ENCODE measurements around the gene VANGL2. TPM values are rescaled to one million over a fixed set of nuclear protein-coding genes. Genes with fewer than 3 reads are reported as not detected.

The VANGL2 gene
- total RNA-seq, 1 experiment from 2014 or later, result 2.0 TPM

GRCh38 chr1:160429702-160430535 lies 29.6 kb downstream of the VANGL2 start:
- TF ChIP-seq CTCF (IDR thresholded peaks at IDR 0.05; ENCODE audit: unreplicated experiment), result no peak
- CTCF ChIA-PET, result interaction anchor here (0.7 to 2.5 kb wide), 3 partner anchors 175 to 179 kb away, joined by 3 to 23 read pairs (median 13); no protein-coding TSS in a partner anchor
- no peaks in the 10 kb centered on the region for H3K36me3 Mint-ChIP-seq (ENCODE audit: insufficient read depth, unreplicated experiment)
- no peaks in the 10 kb centered on the region for H3K4me1 Mint-ChIP-seq (ENCODE audit: low read depth, unreplicated experiment)
- H3K27ac Mint-ChIP-seq (ENCODE audit: unreplicated experiment), result no peak overlapping the region
- H3K4me3 Mint-ChIP-seq (ENCODE audit: low read depth, unreplicated experiment), result no peak overlapping the region
- DNase-seq, result no peak
- no TSS peak for BruUV-seq (replicated peaks)
- no peaks in the 10 kb centered on the region for H3K9me3 Mint-ChIP-seq (ENCODE audit: low read depth, unreplicated experiment)
- intact Hi-C loops (cut with micrococcal nuclease; ENCODE audit: unreplicated experiment), result loop anchor here (5.0 kb wide), 2 partner anchors 112 to 247 kb away; no protein-coding TSS in a partner anchor
- peaks cover 29% of the 10 kb centered on the region for H3K27me3 Mint-ChIP-seq (ENCODE audit: unreplicated experiment)

- TF ChIP-seq CTCF (IDR thresholded peaks at IDR 0.05; ENCODE audit: unreplicated experiment), result no peak
- peaks cover 29% of the 10 kb centered on the region for H3K27me3 Mint-ChIP-seq (ENCODE audit: unreplicated experiment)
- no peaks in the 10 kb centered on the region for H3K36me3 Mint-ChIP-seq (ENCODE audit: insufficient read depth, unreplicated experiment)
- intact Hi-C loops (cut with micrococcal nuclease; ENCODE audit: unreplicated experiment), result no loop called here
- DNase-seq, result no peak
- no peaks in the 10 kb centered on the region for H3K9me3 Mint-ChIP-seq (ENCODE audit: low read depth, unreplicated experiment)
- no peaks in the 10 kb centered on the region for H3K4me1 Mint-ChIP-seq (ENCODE audit: low read depth, unreplicated experiment)
- CTCF ChIA-PET, result no interaction called here
- H3K27ac Mint-ChIP-seq (ENCODE audit: unreplicated experiment), result no peak overlapping the region
- H3K4me3 Mint-ChIP-seq (ENCODE audit: low read depth, unreplicated experiment), result no peak overlapping the region
- BruUV-seq (replicated peaks), result no TSS peak
These were observed 30.6 kb downstream of the VANGL2 start for GRCh38 chr1:160431006-160431405.

GRCh38 chr1:160431571-160431970 lies 31.2 kb downstream of the VANGL2 start:
- no TSS peak for BruUV-seq (replicated peaks)
- Mint-ChIP-seq H3K27me3 (ENCODE audit: unreplicated experiment) (peaks cover 27% of the 10 kb centered on the region), H3K36me3 (ENCODE audit: insufficient read depth, unreplicated experiment) (no peaks in the 10 kb centered on the region), H3K4me1 (ENCODE audit: low read depth, unreplicated experiment) (no peaks in the 10 kb centered on the region), H3K4me3 (ENCODE audit: low read depth, unreplicated experiment) (no peak overlapping the region), H3K9me3 (ENCODE audit: low read depth, unreplicated experiment) (no peaks in the 10 kb centered on the region), H3K27ac (ENCODE audit: unreplicated experiment) (no peak overlapping the region)
- no peak for TF ChIP-seq CTCF (IDR thresholded peaks at IDR 0.05; ENCODE audit: unreplicated experiment)
- intact Hi-C loops (cut with micrococcal nuclease; ENCODE audit: unreplicated experiment), result no loop called here
- no peak for DNase-seq
- CTCF ChIA-PET, result interaction anchor here (1.1 kb wide), 1 partner anchor 175 kb away, joined by 7 read pairs; no protein-coding TSS in a partner anchor

- Mint-ChIP-seq H3K27me3 (ENCODE audit: unreplicated experiment) (peaks cover 27% of the 10 kb centered on the region), H3K4me3 (ENCODE audit: low read depth, unreplicated experiment) (no peak overlapping the region), H3K36me3 (ENCODE audit: insufficient read depth, unreplicated experiment) (no peaks in the 10 kb centered on the region), H3K27ac (ENCODE audit: unreplicated experiment) (no peak overlapping the region), H3K4me1 (ENCODE audit: low read depth, unreplicated experiment) (no peaks in the 10 kb centered on the region), H3K9me3 (ENCODE audit: low read depth, unreplicated experiment) (no peaks in the 10 kb centered on the region)
- DNase-seq, result no peak
- no peak for TF ChIP-seq CTCF (IDR thresholded peaks at IDR 0.05; ENCODE audit: unreplicated experiment)
- no TSS peak for BruUV-seq (replicated peaks)
- intact Hi-C loops (cut with micrococcal nuclease; ENCODE audit: unreplicated experiment), result no loop called here
- CTCF ChIA-PET, result interaction anchor here (0.7 to 1.1 kb wide), 3 partner anchors 19 to 174 kb away, joined by 3 to 7 read pairs (median 4); no protein-coding TSS in a partner anchor
These were observed 32.0 kb downstream of the VANGL2 start for GRCh38 chr1:160432371-160432786.
